Adipose tissue (tissue), 3 donors: ENCODE measurements around the gene CCDC40. TPM values are rescaled to one million over a fixed set of nuclear protein-coding genes. Genes with fewer than 3 reads are reported as not detected.
A peak's percentile ranks its signal among the peaks of the same experiment; 100 is the strongest.
"Not testable (repeated sequence)": the region's sequence is repeated elsewhere in the genome, so short reads cannot be mapped to it uniquely, and the experiment has no call there.

Experiments used
- H3K27ac ChIP-seq: one replicate; pipeline ENCODE4 v1.5.1; 2013; ENCODE audit warnings: low read depth, low read length
- WGBS, 3 donors: extraction: QIAGEN DNeasy Blood & Tissue Kit; methylation state at CpG; one replicate each; pipeline ENCODE4 v1.1.7; 2013; 5-methylcytosine and 5-hydroxymethylcytosine counted together
- polyA plus RNA-seq, 3 donors: library from polyadenylated mRNA; stranded (reverse); fragments of 200-250 nt; gene quantifications; one replicate each; pipeline ENCODE4 v1.2.3, GENCODE V29; 2013
- donor health status: healthy with polysubstance abuse.
- donor health status: Bipolar disorder and iron deficiency.
- donor health status: healthy.

The CCDC40 gene
- polyA plus RNA-seq = 1 to 10 TPM; 1.4 to 2.9 (median 2.1) TPM

DNA sequence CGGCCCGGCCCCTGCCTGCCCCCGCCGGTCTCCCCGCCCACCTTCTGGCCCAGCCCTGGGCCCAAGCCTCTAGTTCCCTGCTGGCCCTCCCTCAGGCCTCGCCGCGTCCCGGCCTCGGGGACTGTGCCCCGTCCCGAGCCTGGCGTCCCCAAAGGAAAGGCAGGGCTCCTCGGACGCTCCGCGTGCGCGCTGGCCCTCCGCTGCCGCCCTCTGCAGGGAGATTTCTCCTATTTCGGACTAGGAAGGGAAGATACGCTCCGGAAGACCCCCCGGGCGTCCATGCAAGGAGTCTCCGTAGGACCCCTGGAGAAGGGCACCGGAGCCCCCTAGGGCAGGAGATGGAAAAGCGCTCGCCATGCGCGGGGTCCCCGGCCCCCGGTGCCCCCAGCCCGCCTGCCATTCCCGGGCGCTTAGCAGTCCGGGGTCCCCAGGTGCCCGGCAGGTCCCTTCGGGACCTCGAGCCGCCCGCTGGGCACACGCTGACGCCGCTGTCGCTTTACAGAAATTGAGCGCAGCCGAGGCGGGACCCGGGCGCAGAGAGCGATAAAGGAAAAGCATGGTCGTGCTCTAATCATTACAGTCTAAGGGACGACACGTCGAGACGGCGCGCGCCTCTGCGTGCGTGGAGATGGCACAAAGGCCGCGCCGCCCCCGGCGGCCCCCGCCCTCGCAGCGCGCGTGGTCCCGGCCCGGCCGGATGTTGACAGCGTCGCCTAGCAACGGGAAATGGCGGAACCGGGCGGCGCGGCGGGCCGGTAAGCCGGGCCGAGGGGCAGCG is at the start of gene CCDC40:
Gene CCDC40, plus strand, starts transcription at position 706 of the 778 bp plus-strand sequence. Its CDS starts 21 bp downstream, at position 727.
- WGBS, 3 donors = 0 to 1% (median 0%) methylated on average over 67 to 89 of the region's 89 CpGs
- H3K27ac ChIP-seq = peak within 1 kb of the TSS; percentile 93

GRCh38 chr17:79987187-79987934 is 49.1 kb upstream of the CCDC40 start:
- 84 to 91% (median 87%) methylated on average over 18 of the region's 18 CpGs for WGBS, 3 donors
- no peak overlapping the region for H3K27ac ChIP-seq

GRCh38 chr17:79987935-79988184 is 48.6 kb upstream of the CCDC40 start:
- H3K27ac ChIP-seq = no peak overlapping the region
- 65 to 70% (median 67%) methylated on average over 7 of the region's 7 CpGs for WGBS, 3 donors

- H3K27ac ChIP-seq = no peak overlapping the region
- WGBS, 3 donors = 57 to 66% (median 59%) methylated on average over 28 of the region's 28 CpGs
These were observed 48.1 kb upstream of the CCDC40 start for GRCh38 chr17:79988185-79988971.

DNA sequence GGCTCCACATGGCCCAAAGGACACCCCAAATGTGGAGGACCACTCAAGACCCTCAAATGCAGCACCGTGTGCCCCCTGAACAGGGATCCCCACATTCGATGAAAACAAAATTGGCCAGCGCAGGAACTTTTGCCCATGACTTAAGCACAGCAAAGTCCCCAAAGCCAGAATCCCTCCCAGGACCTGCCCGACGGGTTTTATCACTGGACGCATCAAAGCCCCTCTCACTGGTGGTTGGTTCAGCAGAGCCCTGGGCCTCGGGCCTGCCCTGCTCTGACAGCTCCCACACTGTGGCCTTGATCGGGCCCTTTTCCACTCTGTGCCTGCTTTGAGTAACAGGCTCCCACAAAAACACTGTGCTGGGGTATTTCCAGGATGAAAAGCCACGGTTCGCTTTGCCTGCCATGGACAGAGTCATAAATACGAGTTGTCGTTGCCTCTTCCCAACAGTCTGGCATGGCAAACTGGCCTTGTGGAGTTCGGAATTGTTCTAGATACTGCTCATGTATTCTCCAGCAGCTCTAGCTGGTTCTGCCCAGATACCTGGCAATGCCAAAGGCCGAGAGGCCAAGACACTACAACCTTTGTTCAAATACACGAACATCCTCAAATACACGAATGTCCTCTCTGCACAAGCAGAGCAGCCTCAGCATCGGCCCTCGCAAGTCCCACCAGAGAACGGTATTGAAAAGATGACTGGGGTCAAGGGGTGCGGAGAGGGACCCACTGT is 47.2 kb upstream of the CCDC40 start:
- H3K27ac ChIP-seq = no peak overlapping the region
- 86 to 96% (median 95%) methylated on average over 20 of the region's 20 CpGs for WGBS, 3 donors

DNA sequence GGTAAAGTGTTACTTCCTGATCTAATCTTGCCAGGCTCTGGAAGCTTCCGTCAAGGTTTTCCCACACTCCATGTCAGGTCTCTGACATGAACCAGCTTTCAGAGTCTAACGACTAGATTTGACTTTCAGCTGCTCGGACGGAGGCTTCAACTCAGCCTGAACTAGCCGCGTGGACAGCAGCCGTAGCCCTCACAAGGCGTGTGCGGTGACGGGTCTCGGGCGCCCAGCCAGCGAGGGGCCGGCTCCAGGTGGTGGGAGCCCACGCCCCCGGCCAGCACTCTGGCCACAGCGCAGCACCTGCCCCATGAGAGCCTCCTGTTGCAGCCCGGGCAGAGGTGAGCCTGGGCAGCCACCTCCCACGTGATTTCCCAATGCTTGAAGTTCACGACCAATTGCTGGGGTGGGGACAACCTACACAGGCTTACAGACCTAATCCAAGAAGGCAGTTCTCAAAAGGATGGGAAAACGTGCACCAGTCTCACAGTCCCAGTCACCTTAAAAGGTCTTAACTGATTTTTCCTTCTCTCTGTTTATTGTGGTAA is 46.3 kb upstream of the CCDC40 start:
- H3K27ac ChIP-seq = no peak overlapping the region
- 33 to 73% (median 68%) methylated on average over 21 of the region's 21 CpGs for WGBS, 3 donors

GRCh38 chr17:79990704-79991103 is 45.7 kb upstream of the CCDC40 start:
- WGBS, 3 donors = 87 to 89% (median 88%) methylated on average over 17 of the region's 17 CpGs
- no peak overlapping the region for H3K27ac ChIP-seq

DNA sequence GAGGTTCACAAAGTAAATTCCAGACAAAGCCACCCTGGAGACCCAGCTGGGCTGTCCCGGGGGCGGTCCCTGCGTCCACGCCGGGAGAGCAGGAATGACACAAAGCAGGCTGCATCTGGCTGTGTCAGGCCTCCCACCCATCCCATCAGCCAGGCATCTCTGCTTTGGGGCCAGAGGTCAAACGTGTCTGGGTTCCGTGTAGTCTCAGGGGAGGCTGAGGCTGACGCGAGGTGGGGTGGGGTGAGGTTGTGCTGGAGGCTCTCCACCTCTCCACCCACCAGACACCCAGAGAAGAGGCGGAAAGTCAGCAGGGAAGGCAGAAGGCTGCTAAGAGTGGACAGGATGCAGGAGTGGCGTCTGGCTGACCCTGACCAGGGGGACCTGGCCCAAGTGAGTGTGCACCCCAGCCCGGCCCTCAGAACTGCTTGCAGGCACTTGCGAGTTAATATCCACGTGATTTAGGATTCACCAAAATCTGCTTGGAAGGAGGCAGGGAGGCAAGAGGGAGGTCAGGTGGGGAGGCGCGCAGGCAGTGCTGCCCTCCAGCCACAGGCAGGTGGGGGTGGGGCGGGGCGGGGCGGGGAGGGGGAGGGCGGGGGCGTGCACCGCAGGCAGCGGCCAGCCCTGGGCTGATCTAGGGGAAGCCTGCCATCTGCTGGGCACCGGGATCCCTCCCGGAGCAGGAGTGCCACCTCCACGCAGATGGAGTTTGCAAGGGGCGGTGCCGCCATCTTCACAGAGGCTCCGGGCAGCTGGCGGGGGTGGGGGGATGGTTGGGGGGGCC is 45.1 kb upstream of the CCDC40 start:
- H3K27ac ChIP-seq = no peak overlapping the region
- WGBS, 3 donors = 26 to 37% (median 34%) methylated on average over 25 to 28 of the region's 30 CpGs

- H3K27ac ChIP-seq = no peak overlapping the region
- WGBS, 3 donors = 13 to 26% (median 23%) methylated on average over 37 to 44 of the region's 44 CpGs
These were observed 44.4 kb upstream of the CCDC40 start for GRCh38 chr17:79991924-79992648.

- WGBS, 3 donors = 78 to 90% (median 78%) methylated on average over 10 of the region's 10 CpGs
- H3K27ac ChIP-seq = no peak overlapping the region
These were observed 43.6 kb upstream of the CCDC40 start for GRCh38 chr17:79992649-79993389.

DNA sequence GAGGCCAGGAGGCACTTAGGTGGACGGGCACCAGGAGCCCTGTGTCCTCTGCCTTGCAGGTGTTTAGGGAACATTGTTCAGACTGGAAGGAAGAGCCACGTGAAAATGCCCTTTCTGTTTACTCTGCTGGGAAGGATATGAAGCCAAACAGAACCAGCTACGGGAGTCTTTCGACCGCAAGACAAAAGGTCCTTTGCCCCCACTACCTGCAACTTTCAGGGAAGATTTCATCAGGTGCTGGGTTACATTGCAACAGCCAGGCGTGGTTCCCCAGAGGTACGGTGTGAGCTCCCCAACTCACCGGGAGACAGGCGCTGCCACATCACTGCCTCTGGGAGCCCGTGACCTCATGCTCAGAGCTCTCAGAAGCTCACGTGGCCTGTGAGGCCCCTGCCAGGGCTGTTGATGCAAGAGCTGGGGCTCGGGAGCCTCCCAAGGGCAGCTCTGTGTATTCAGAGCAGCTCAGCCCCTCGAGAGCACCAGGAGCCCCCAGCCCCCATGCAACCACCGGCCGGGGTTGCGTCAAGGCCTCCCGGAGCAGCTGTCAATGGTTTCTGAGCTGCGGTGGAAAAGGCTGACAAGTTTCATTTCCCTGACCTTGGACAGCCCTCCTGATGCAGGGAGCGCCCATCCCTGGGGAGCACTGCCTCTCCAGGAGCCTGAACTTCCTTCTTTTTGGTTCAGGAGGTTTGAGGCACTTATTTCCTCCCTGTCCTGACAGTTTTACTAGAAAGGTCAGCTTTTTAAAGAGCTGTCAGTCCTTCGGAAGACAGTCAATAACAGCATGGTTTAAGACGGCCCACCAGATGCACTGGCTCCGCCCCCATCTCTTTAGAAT is 42.8 kb upstream of the CCDC40 start:
- 32 to 39% (median 38%) methylated on average over 22 of the region's 22 CpGs for WGBS, 3 donors
- H3K27ac ChIP-seq = no peak overlapping the region

- H3K27ac ChIP-seq = not testable (repeated sequence)
- 64 to 72% (median 69%) methylated on average over 4 of the region's 4 CpGs for WGBS, 3 donors
These were observed 42.2 kb upstream of the CCDC40 start for GRCh38 chr17:79994228-79994569.

GRCh38 chr17:79994602-79995001 is 41.8 kb upstream of the CCDC40 start:
- H3K27ac ChIP-seq = no peak overlapping the region
- 93 to 95% (median 94%) methylated on average over 13 of the region's 13 CpGs for WGBS, 3 donors

- 92 to 96% (median 95%) methylated on average over 8 of the region's 8 CpGs for WGBS, 3 donors
- no peak overlapping the region for H3K27ac ChIP-seq
These were observed 40.7 kb upstream of the CCDC40 start for GRCh38 chr17:79995696-79996095.

- WGBS, 3 donors = 70 to 90% (median 76%) methylated on average over 12 of the region's 12 CpGs
- no peak overlapping the region for H3K27ac ChIP-seq
These were observed 40.2 kb upstream of the CCDC40 start for GRCh38 chr17:79996291-79996690.
